ENCODE data around the gene ISM1.

The ISM1 gene

DNA sequence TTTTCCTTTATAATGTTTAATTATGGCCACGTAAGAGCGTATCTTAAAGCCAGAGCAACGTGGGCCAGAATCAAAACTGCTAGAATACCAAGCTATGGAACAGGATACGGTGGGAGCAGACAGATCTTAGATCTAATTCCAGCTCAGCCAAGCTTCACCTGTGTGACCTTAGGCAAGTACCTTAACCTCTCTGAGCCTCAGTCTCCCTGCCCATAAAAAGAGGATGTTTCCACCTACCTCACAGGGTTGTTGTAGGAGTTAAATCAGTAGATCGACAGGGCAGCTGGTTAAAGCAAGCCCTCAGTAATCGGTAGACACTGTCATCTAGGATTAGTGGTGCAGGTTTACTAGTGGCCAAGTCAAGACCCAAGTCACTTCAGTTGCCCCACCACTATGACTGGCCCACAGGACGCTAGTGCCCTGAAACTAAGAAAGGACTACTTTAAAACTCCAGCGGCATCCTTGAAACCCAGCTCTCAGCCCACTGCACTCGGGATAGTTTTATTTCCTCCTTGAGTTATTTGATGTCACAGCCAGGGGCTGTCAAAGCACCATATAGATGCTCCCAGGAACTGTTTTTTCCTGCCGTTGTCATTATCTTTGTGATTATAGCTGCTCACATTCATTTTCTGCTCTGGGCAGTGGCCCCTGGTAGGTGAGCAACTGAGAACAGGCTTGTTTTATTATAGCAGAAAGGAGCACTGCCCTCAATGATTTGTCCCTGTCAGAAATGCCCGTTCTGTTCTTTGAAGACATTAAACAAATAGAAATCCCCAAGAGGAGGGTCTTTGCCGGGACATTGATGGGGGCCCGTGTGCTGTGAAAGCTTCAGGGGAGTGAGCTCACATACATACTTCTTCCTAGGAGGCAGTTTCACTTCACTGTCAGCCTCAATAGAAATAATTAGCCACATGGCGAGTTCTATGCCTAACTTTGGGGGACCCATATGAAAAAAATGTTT lies 63.1 kb downstream of the ISM1 start:
- DNase-seq (ENCODE audit: low read depth in 2 of 2), result no peak

GRCh38 chr20:13284830-13285229 lies 63.8 kb downstream of the ISM1 start:
- DNase-seq (ENCODE audit: low read depth in 2 of 2), result no peak

GRCh38 chr20:13285408-13285807 lies 64.3 kb downstream of the ISM1 start:
- DNase-seq (ENCODE audit: low read depth in 2 of 2), result no peak

- DNase-seq (ENCODE audit: low read depth in 2 of 2), result no peak
Measured at GRCh38 chr20:13286052-13286451, 65.0 kb downstream of the ISM1 start.

DNA sequence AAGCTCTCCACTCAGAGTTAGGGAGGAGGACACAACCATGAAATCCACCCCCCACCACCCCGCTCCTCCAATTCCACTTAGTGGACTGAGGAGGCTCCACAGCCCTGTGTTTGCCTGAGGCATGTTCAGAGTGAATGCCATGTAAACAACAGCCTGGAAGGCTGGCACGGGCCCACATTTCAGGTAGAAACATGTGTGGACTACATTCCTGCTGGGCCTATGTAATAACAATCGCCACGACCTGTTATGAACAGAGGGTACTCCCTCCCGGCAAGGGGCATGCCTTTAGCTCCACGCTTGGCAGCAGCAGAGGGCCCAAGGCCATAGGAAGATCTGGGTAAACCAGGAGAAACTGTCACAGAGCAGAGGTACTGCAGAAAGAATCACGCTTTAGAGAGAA lies 65.5 kb downstream of the ISM1 start:
- DNase-seq (ENCODE audit: low read depth in 2 of 2), result no peak

GRCh38 chr20:13288357-13288756 lies 67.3 kb downstream of the ISM1 start:
- no peak for DNase-seq (ENCODE audit: low read depth in 2 of 2)

DNA sequence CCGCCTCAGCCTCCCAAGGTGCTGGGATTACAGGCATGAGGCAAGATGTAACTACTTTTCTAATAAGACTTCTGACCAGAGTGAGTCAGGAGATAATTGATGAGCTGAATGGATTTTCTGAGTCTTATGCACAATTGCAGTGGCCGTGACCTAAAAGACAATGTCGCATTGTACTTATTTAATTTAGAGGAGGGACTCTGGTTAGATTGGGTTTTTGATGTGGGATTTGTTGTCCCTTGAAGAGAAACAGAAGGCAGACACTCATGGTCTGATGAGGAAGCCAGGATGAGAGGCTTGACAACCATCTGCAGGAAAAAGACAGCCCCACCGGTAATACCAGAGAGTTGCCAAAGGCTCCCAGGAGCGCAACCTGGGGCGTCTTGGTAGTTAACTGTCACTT lies 68.0 kb downstream of the ISM1 start:
- DNase-seq (ENCODE audit: low read depth in 2 of 2), result no peak

- DNase-seq (ENCODE audit: low read depth in 2 of 2), result no peak
Measured at GRCh38 chr20:13290724-13291123, 69.7 kb downstream of the ISM1 start.

DNA sequence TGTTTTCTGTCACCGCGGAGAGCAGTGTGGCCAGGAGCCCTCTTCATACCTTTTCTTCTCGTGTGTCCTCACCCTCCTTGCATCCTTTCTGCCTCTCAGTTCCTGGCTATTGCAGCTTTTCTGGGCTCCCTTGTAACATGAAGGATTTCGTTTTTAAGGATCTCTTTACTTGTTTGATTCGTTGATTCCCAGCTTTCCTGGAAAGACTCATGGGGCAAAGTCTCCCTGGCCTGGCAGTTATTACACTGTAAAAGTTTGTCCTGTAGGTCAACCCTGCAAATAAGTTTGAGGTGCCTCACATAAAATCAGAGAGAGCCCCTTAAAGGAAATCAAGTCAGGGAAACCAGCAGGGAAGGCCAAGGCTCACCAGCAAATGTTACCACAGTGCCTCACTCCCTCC lies 70.1 kb downstream of the ISM1 start:
- no peak for DNase-seq (ENCODE audit: low read depth in 2 of 2)

GRCh38 chr20:13292201-13292885 lies 71.3 kb downstream of the ISM1 start:
- DNase-seq (ENCODE audit: low read depth in 2 of 2), result no peak

DNA sequence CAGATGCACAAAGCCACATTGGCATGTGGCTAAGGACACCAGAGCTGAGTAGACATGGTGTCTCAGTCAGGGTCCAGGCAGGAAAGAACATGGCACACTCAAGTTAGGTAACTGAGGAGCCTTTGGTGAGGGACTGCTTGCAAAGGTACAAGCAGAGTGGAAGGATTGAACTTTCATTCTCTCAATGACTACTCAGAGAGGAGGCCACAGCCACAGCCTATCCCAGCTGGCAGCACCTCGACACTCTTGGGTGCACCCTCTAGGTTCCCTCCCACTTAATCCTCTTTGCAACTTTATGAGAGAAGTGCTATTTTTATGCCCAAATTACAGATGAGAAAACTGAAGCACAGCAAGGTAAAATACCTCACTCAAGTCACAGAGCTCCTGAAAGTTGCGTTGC lies 73.4 kb downstream of the ISM1 start:
- no peak for DNase-seq (ENCODE audit: low read depth in 2 of 2)

- no peak for DNase-seq (ENCODE audit: low read depth in 2 of 2)
Measured at GRCh38 chr20:13295637-13296036, 74.6 kb downstream of the ISM1 start.

GRCh38 chr20:13296070-13296469 lies 75.0 kb downstream of the ISM1 start:
- no peak for DNase-seq (ENCODE audit: low read depth in 2 of 2)

DNA sequence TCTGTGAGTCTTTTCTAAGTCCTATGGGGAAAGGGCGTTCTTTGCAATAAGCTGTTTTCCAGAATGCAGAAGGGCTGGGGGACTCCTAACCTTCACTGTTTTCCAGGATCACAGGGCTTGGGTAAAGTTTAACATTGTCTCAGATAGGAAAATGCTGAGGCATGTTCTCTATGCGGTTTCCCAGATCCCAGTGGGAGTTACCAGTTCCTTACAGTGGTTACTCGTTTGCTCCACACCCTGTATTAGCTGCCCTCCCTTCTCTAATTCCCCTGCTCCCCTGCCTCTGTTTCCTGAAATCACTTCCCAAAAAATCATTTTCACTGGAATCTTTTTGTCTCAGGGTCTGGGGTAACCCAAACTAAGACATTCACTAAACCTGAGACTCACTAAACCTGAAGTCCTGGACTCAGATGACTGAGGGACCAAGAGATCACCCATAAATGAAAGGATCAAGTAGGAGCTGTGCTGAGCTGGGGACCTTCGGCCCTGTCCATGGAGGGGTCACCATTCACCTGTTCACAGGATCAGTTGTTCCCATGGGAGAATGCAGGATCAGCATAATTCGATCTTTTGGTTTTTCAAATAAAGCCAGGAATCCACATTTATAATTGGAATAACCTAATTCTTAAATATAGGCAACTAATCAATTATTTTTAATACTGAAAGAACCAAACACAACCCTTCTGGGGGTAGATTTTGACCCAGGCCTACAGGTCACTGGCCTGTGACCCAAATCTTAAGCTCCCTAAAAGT lies 76.2 kb downstream of the ISM1 start:
- DNase-seq (ENCODE audit: low read depth in 2 of 2), result no peak

DNA sequence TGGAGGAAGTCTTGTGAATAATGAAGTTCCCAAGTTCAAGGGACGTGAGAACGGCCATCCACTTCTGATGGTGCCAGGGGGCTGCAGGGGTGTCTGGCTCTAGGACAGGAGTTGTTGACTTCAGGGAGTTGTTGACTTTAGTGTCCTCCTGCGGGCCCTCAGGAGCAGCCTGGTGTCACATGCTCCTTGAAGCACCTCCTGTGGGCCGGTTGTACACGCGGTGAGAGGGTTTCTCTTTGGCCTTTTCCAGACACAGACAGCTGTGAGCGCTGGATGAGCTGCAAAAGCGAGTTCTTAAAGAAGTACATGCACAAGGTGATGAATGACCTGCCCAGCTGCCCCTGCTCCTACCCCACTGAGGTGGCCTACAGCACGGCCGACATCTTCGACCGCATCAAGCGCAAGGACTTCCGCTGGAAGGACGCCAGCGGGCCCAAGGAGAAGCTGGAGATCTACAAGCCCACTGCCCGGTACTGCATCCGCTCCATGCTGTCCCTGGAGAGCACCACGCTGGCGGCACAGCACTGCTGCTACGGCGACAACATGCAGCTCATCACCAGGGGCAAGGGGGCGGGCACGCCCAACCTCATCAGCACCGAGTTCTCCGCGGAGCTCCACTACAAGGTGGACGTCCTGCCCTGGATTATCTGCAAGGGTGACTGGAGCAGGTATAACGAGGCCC lies 77.8 kb downstream of the ISM1 start:
- DNase-seq (ENCODE audit: low read depth in 2 of 2), result no peak

GRCh38 chr20:13299401-13299800 lies 78.3 kb downstream of the ISM1 start:
- no peak for DNase-seq (ENCODE audit: low read depth in 2 of 2)

- DNase-seq (ENCODE audit: low read depth in 2 of 2), result no peak
Measured at GRCh38 chr20:13301596-13301995, 80.5 kb downstream of the ISM1 start.

DNA sequence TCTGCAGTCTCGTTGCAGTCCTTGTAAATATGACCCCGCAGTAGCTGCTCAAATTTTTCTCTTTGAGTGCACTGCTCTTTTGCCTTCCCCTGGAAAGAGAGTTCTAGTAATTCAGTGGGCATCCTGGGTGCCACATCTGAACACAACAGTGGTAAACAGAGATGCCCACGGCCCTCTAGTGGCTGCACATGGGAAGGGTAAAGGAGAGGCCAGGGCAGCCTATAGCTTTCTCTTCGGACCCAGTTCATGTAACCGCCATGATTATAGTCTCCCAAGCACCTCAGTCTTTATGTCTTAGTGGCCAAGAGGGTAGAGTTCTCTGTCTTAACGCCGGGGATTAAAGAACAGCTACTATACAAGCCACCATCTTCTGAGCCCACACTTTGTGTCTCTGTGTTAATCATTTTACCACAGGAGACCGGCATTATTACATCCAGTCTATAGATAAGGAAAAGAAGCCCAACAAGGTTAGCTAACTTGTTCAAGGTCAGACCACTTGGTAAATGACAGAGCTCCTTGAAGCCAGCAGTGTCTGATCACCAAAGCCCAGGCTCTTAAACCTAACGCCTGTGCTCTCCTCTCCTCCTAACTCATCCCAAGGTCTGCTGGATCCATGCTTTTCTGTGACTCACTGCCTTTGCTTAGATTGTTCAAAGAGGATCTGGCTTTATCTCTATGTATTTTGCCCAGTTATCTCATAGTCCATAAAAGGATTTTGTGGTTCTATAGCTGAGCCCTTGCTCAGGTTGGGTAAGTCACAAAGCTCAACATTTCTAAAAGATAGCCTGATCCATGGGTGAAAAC lies 81.8 kb downstream of the ISM1 start:
- DNase-seq (ENCODE audit: low read depth in 2 of 2), result peak; percentile 27 to 32

- no peak for DNase-seq (ENCODE audit: low read depth in 2 of 2)
Measured at GRCh38 chr20:13305284-13305683, 84.2 kb downstream of the ISM1 start.

DNA sequence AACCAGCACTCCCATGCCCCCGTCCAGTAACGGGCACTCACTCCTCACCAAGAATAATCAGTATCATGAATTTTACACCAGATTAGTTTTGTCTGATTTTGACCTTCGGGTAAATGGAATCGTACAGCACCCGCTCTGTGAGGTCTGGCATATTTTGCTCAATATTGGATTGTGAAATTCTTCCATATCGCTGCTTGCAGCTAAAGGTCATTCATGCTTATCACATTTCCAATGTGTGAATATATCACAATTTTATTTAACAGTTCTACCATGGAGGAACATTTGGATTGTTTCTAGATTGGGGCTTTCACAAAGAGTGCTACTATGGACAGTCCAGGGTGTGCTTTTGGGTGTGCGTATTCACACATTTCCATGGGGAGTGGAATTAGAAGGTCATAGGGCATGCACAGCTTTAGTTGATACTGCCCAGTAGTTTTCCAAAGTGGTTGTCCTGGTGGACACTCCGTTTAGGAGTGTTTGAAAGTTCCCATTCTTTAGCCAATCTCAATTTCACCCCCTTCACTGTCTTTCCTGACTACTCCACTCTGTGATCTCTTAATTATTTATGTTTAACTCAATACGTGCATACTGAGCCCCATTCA lies 86.6 kb downstream of the ISM1 start:
- DNase-seq (ENCODE audit: low read depth in 2 of 2), result no peak

DNA sequence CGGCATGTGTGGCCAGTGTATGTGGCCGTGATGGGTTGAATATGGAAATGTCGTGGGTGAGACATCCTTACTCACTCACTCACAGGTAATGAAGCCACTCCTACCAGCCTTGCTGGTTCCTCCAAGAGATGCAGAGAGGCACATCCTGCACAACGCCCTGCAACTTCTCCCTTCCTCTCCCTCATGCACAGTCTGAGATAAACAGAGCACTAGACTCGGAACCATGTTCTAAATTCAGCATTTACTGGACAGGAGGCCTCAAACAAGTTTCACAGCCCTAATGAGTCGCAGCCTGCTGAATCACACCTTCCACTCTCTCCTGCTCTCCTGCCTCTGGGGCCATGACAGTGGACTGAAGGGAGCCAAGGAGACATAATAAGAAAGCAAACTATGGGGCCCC lies 91.2 kb downstream of the ISM1 start:
- DNase-seq (ENCODE audit: low read depth in 2 of 2), result no peak
